ENCODE data around the gene EMCN. TPM values are rescaled to one million over a fixed set of nuclear protein-coding genes. Genes with fewer than 3 reads are reported as not detected.

EMCN gene
- total and polyA plus RNA-seq, 2 experiments from 2014 or later, result 0.22 to 1.0 TPM

GRCh38 chr4:100511896-100512295 lies 5.9 kb downstream of the EMCN start:
- no peaks in the 10 kb centered on the region for H3K27me3 ChIP-seq (replicated peaks; ENCODE audit: insufficient read depth)
- in situ Hi-C loops (cut with MboI), result no loop called here
- peak; percentile 4 for DNase-seq
- no peak for TF ChIP-seq EZH2phosphoT487 (IDR thresholded peaks at IDR 0.05; ENCODE audit: insufficient read depth, low read depth)
- TF ChIP-seq EZH2 (IDR thresholded peaks at IDR 0.05; ENCODE audit: insufficient read depth, poor library complexity, severe bottlenecking), result no peak
- H3K36me3 ChIP-seq (ENCODE audit: low read depth), result no peaks in the 10 kb centered on the region
- no peaks in the 10 kb centered on the region for H3K9me3 ChIP-seq (ENCODE audit: low read depth)
- H3K4me3 ChIP-seq, result no peak overlapping the region
- no peaks in the 10 kb centered on the region for H4K20me1 ChIP-seq (ENCODE audit: insufficient read depth)
- peaks cover 22% of the 10 kb centered on the region for H3F3A ChIP-seq (ENCODE audit: insufficient read depth)
- no peak overlapping the region for H3K9ac ChIP-seq
- no peaks in the 10 kb centered on the region for H3K79me2 ChIP-seq (ENCODE audit: insufficient read depth)
- 72 to 75% methylated on average over 5 of the region's 5 CpGs for WGBS, 2 experiments (ENCODE audit: low coverage in 1 of 2, low lambda C conversion rate in 2 of 2, missing lambda C conversion rate in 2 of 2)
- 0 out of 2 replicates have a peak, but pooled peaks cover 5% of the 10 kb centered on the region for H3K9me2 ChIP-seq (ENCODE audit: insufficient read depth)
- no peak overlapping the region for H3K27ac ChIP-seq
- H3K4me2 ChIP-seq (ENCODE audit: unreplicated experiment), result no peak overlapping the region
- peaks cover 44% of the 10 kb centered on the region for H3K4me1 ChIP-seq (ENCODE audit: insufficient read depth)
- no peak overlapping the region for H2AFZ ChIP-seq

GRCh38 chr4:100510551-100510950 lies 7.3 kb downstream of the EMCN start:
- Histone ChIP-seq H3K9me2 (ENCODE audit: insufficient read depth) (0 out of 2 replicates have a peak, but pooled peaks cover 5% of the 10 kb centered on the region), H3K27me3 (replicated peaks; ENCODE audit: insufficient read depth) (no peaks in the 10 kb centered on the region), H3K27ac (peak overlapping the region; percentile 38; the same call in 1 of the 2 replicates), H3K4me1 (ENCODE audit: insufficient read depth) (peaks cover 44% of the 10 kb centered on the region), H3K4me2 (ENCODE audit: unreplicated experiment) (peak overlapping the region; percentile 14), H3K9me3 (ENCODE audit: low read depth) (no peaks in the 10 kb centered on the region), H3K4me3 (no peak overlapping the region), H3K79me2 (ENCODE audit: insufficient read depth) (no peaks in the 10 kb centered on the region), H2AFZ (peak overlapping the region; percentile 24), H4K20me1 (ENCODE audit: insufficient read depth) (no peaks in the 10 kb centered on the region), H3F3A (ENCODE audit: insufficient read depth) (peaks cover 22% of the 10 kb centered on the region), H3K9ac (no peak overlapping the region), H3K36me3 (ENCODE audit: low read depth) (no peaks in the 10 kb centered on the region)
- 4 to 5% methylated on average over 2 of the region's 2 CpGs for WGBS, 2 experiments (ENCODE audit: low coverage in 1 of 2, low lambda C conversion rate in 2 of 2, missing lambda C conversion rate in 2 of 2)
- TF ChIP-seq EZH2phosphoT487 (IDR thresholded peaks at IDR 0.05; ENCODE audit: insufficient read depth, low read depth) (no peak), EZH2 (IDR thresholded peaks at IDR 0.05; ENCODE audit: insufficient read depth, poor library complexity, severe bottlenecking) (no peak)
- in situ Hi-C loops (cut with MboI), result no loop called here
- DNase-seq, result peak; percentile 60

- Histone ChIP-seq H3K4me2 (ENCODE audit: unreplicated experiment) (no peak overlapping the region), H3K4me1 (ENCODE audit: insufficient read depth) (peaks cover 39% of the 10 kb centered on the region), H3K4me3 (no peak overlapping the region), H3K9ac (no peak overlapping the region), H2AFZ (no peak overlapping the region), H3K27ac (no peak overlapping the region), H3F3A (ENCODE audit: insufficient read depth) (peaks cover 22% of the 10 kb centered on the region), H3K9me2 (ENCODE audit: insufficient read depth) (0 out of 2 replicates have a peak, but pooled peaks cover 3% of the 10 kb centered on the region), H3K27me3 (replicated peaks; ENCODE audit: insufficient read depth) (no peaks in the 10 kb centered on the region), H3K36me3 (ENCODE audit: low read depth) (no peaks in the 10 kb centered on the region), H4K20me1 (ENCODE audit: insufficient read depth) (no peaks in the 10 kb centered on the region), H3K9me3 (ENCODE audit: low read depth) (no peaks in the 10 kb centered on the region), H3K79me2 (ENCODE audit: insufficient read depth) (no peaks in the 10 kb centered on the region)
- TF ChIP-seq EZH2phosphoT487 (IDR thresholded peaks at IDR 0.05; ENCODE audit: insufficient read depth, low read depth), result no peak
- TF ChIP-seq EZH2 (IDR thresholded peaks at IDR 0.05; ENCODE audit: insufficient read depth, poor library complexity, severe bottlenecking), result no peak
- in situ Hi-C loops (cut with MboI), result no loop called here
- no peak for DNase-seq
- 24 to 26% methylated on average over 3 of the region's 3 CpGs for WGBS, 2 experiments (ENCODE audit: low coverage in 1 of 2, low lambda C conversion rate in 2 of 2, missing lambda C conversion rate in 2 of 2)
These were observed 8.4 kb downstream of the EMCN start for GRCh38 chr4:100509386-100509785.

- Histone ChIP-seq H3K4me3 (no peak overlapping the region), H3K9me2 (ENCODE audit: insufficient read depth) (no peaks in the 10 kb centered on the region), H3K9me3 (ENCODE audit: low read depth) (no peaks in the 10 kb centered on the region), H3K79me2 (ENCODE audit: insufficient read depth) (no peaks in the 10 kb centered on the region), H3K9ac (no peak overlapping the region), H3K36me3 (ENCODE audit: low read depth) (no peaks in the 10 kb centered on the region), H3K4me2 (ENCODE audit: unreplicated experiment) (no peak overlapping the region), H2AFZ (no peak overlapping the region), H3F3A (ENCODE audit: insufficient read depth) (peaks cover 22% of the 10 kb centered on the region), H3K4me1 (ENCODE audit: insufficient read depth) (peaks cover 32% of the 10 kb centered on the region), H3K27ac (no peak overlapping the region), H3K27me3 (replicated peaks; ENCODE audit: insufficient read depth) (no peaks in the 10 kb centered on the region), H4K20me1 (ENCODE audit: insufficient read depth) (no peaks in the 10 kb centered on the region)
- WGBS, 2 experiments (ENCODE audit: low coverage in 1 of 2, low lambda C conversion rate in 2 of 2, missing lambda C conversion rate in 2 of 2), result 92 to 93% methylated on average over 3 of the region's 3 CpGs
- in situ Hi-C loops (cut with MboI), result no loop called here
- no peak for TF ChIP-seq EZH2phosphoT487 (IDR thresholded peaks at IDR 0.05; ENCODE audit: insufficient read depth, low read depth)
- TF ChIP-seq EZH2 (IDR thresholded peaks at IDR 0.05; ENCODE audit: insufficient read depth, poor library complexity, severe bottlenecking), result no peak
- no peak for DNase-seq
These were observed 9.1 kb downstream of the EMCN start for GRCh38 chr4:100508691-100509090.

Data from GM23248 (cell line).